ENCODE data around the gene ANKIB1. TPM values are rescaled to one million over a fixed set of nuclear protein-coding genes. Genes with fewer than 3 reads are reported as not detected.

ANKIB1 gene
- polyA plus RNA-seq, 1 donor (not counting 4 experiments of a cell fraction or from before 2014, with no cell fraction given): 37.0 TPM

DNA sequence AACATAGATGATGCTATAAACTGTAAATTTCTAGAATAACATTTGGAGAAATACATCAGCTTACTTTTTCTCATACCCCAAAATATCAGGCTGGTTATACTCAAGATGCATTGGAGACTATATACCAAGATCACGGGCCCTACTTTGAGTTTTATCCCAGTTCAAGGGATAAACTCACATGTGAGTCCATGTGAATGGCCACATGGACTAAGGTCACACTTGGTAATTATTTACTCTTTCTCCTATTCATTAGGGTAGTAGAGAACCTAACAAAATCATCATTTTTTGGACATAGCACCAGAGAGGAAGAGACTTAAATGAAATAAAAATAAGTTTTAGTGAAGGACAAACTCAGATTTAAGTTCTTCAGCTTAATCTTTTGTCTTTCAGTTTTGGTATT, 108.4 kb downstream of the ANKIB1 start:
- dilution Hi-C loops (cut with MboI; ENCODE audit: extremely low pct_ligation_motif_present, low sequenced_read_pairs): no loop called here
- H3K4me2 ChIP-seq (ENCODE audit: control insufficient read depth, extremely low read depth, insufficient read depth, low read depth, low read length): no peak overlapping the region
- H3K9me3 ChIP-seq (ENCODE audit: control insufficient read depth, low read depth, low read length): no peaks in the 10 kb centered on the region
- H3K9ac ChIP-seq (ENCODE audit: control insufficient read depth, extremely low read depth, insufficient read depth, low read length): no peak overlapping the region
- H3K9me1 ChIP-seq (ENCODE audit: control insufficient read depth, extremely low read depth, insufficient read depth, low read length): no peaks in the 10 kb centered on the region
- no peak overlapping the region for H3K4me3 ChIP-seq (ENCODE audit: control insufficient read depth in 2 of 3, extremely low read depth in 1 of 3, insufficient read depth in 2 of 3, low read depth in 1 of 3, low read length in 3 of 3)
- H4K20me1 ChIP-seq (ENCODE audit: control insufficient read depth, extremely low read depth, insufficient read depth, low read length): no peaks in the 10 kb centered on the region
- H2AFZ ChIP-seq (ENCODE audit: control insufficient read depth, low read length): no peak overlapping the region
- H3K79me2 ChIP-seq (ENCODE audit: control insufficient read depth, insufficient read depth, low read length): no peaks in the 10 kb centered on the region
- no peak overlapping the region for H3K27ac ChIP-seq (ENCODE audit: control insufficient read depth, insufficient read depth, low read length)
- no peak for FAIRE-seq
- H3K27me3 ChIP-seq (ENCODE audit: control insufficient read depth, extremely low read depth, insufficient read depth, low read length): no peaks in the 10 kb centered on the region
- peaks cover 0 to 5% of the 10 kb centered on the region in 2 experiments for H3K36me3 ChIP-seq (ENCODE audit: control insufficient read depth in 2 of 2, extremely low read depth in 1 of 2, insufficient read depth in 2 of 2, low read length in 2 of 2)
- no peak for TF ChIP-seq EZH2 (IDR thresholded peaks at IDR 0.05; ENCODE audit: low read length)
- TF ChIP-seq, protein P1, sequence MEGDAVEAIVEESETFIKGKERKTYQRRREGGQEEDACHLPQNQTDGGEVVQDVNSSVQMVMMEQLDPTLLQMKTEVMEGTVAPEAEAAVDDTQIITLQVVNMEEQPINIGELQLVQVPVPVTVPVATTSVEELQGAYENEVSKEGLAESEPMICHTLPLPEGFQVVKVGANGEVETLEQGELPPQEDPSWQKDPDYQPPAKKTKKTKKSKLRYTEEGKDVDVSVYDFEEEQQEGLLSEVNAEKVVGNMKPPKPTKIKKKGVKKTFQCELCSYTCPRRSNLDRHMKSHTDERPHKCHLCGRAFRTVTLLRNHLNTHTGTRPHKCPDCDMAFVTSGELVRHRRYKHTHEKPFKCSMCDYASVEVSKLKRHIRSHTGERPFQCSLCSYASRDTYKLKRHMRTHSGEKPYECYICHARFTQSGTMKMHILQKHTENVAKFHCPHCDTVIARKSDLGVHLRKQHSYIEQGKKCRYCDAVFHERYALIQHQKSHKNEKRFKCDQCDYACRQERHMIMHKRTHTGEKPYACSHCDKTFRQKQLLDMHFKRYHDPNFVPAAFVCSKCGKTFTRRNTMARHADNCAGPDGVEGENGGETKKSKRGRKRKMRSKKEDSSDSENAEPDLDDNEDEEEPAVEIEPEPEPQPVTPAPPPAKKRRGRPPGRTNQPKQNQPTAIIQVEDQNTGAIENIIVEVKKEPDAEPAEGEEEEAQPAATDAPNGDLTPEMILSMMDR (optimal IDR thresholded peaks at IDR 0.05 in 1 of 3, IDR thresholded peaks at IDR 0.05 in 1 of 3, conservative IDR thresholded peaks at IDR 0.05 in 1 of 3; ENCODE audit: extremely low read depth in 1 of 3, insufficient read depth in 2 of 3, low read length in 3 of 3): no peak
- no peaks in the 10 kb centered on the region for H3K4me1 ChIP-seq (ENCODE audit: control insufficient read depth, extremely low read depth, insufficient read depth, low read length)
- DNase-seq (ENCODE audit: low read depth, low spot score): no peak

DNA sequence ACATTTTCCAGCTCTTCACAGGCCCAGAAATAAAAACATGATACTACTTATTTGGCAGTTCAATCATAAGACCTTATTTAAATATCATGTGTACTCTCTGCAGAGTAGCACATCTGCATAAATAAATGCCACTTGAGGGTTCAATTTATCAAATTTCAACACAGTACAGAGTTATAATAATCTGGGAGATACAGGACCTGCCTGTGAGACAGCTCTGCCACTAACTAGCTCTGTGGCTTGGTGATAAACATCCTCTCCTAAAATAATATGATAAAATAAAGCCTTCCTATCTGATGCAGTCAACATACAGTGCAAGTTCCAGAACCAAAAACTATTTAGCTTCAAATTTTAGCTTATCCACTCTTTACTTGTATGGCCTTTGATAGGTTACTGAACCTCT, 110.6 kb downstream of the ANKIB1 start:
- Histone ChIP-seq H3K9ac (ENCODE audit: control insufficient read depth, extremely low read depth, insufficient read depth, low read length) (no peak overlapping the region), H3K4me3 (ENCODE audit: control insufficient read depth in 2 of 3, extremely low read depth in 1 of 3, insufficient read depth in 2 of 3, low read depth in 1 of 3, low read length in 3 of 3) (no peak overlapping the region), H3K4me2 (ENCODE audit: control insufficient read depth, extremely low read depth, insufficient read depth, low read depth, low read length) (no peak overlapping the region), H3K27me3 (ENCODE audit: control insufficient read depth, extremely low read depth, insufficient read depth, low read length) (no peaks in the 10 kb centered on the region), H3K79me2 (ENCODE audit: control insufficient read depth, insufficient read depth, low read length) (no peaks in the 10 kb centered on the region), H3K9me3 (ENCODE audit: control insufficient read depth, low read depth, low read length) (no peaks in the 10 kb centered on the region), H3K4me1 (ENCODE audit: control insufficient read depth, extremely low read depth, insufficient read depth, low read length) (no peaks in the 10 kb centered on the region), H3K27ac (ENCODE audit: control insufficient read depth, insufficient read depth, low read length) (no peak overlapping the region), H4K20me1 (ENCODE audit: control insufficient read depth, extremely low read depth, insufficient read depth, low read length) (no peaks in the 10 kb centered on the region), H2AFZ (ENCODE audit: control insufficient read depth, low read length) (no peak overlapping the region), H3K36me3 (ENCODE audit: control insufficient read depth in 2 of 2, extremely low read depth in 1 of 2, insufficient read depth in 2 of 2, low read length in 2 of 2) (peaks cover 0 to 2% of the 10 kb centered on the region in 2 experiments), H3K9me1 (ENCODE audit: control insufficient read depth, extremely low read depth, insufficient read depth, low read length) (no peaks in the 10 kb centered on the region)
- DNase-seq (ENCODE audit: low read depth, low spot score) (no peak), FAIRE-seq (no peak)
- TF ChIP-seq, protein P1 (optimal IDR thresholded peaks at IDR 0.05 in 1 of 3, IDR thresholded peaks at IDR 0.05 in 1 of 3, conservative IDR thresholded peaks at IDR 0.05 in 1 of 3; ENCODE audit: extremely low read depth in 1 of 3, insufficient read depth in 2 of 3, low read length in 3 of 3): no peak
- no peak for TF ChIP-seq EZH2 (IDR thresholded peaks at IDR 0.05; ENCODE audit: low read length)
- dilution Hi-C loops (cut with MboI; ENCODE audit: extremely low pct_ligation_motif_present, low sequenced_read_pairs): no loop called here
